ENCODE results near the gene CCDC178. TPM values are rescaled to one million over a fixed set of nuclear protein-coding genes. Genes with fewer than 3 reads are reported as not detected.

Gene CCDC178
- total RNA-seq, 1 donor from 2014 or later: 0.27 TPM

- Histone ChIP-seq H3K27me3 (ENCODE audit: low read depth) (no peaks in the 10 kb centered on the region), H3K4me3 (no peak overlapping the region), H3K9me3 (replicated peaks) (no peaks in the 10 kb centered on the region), H3K27ac (replicated peaks) (no peak overlapping the region), H3K36me3 (no peaks in the 10 kb centered on the region), H3K4me1 (no peaks in the 10 kb centered on the region)
- no peak for DNase-seq
- no peak for TF ChIP-seq CTCF (IDR thresholded peaks at IDR 0.05; ENCODE audit: borderline replicate concordance)
- intact Hi-C loops (cut with micrococcal nuclease): no loop called here
Observed at GRCh38 chr18:32906506-32907310, 533.8 kb downstream of the CCDC178 start.

DNA sequence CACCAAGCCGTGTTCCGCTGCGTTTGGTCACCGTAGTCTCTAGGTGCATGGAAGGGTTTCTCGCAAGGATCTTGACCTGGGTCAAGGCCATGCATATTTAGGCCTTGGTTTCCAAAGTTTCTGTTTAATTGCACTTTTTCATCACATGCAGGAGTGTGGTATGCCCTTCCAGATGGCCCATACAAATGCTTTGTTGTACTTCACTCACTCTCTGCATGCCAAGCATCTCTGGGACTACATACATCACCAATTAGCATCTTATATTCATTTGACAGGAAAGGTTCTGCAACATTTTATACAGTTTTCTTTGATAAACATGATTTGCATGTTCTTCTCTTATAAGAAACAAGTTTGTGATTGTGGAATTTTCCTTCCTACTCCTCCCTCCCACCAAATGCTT lies 534.9 kb downstream of the CCDC178 start:
- Histone ChIP-seq H3K4me1 (no peaks in the 10 kb centered on the region), H3K27me3 (ENCODE audit: low read depth) (no peaks in the 10 kb centered on the region), H3K36me3 (no peaks in the 10 kb centered on the region), H3K9me3 (replicated peaks) (no peaks in the 10 kb centered on the region), H3K4me3 (no peak overlapping the region), H3K27ac (replicated peaks) (no peak overlapping the region)
- no peak for TF ChIP-seq CTCF (IDR thresholded peaks at IDR 0.05; ENCODE audit: borderline replicate concordance)
- DNase-seq: no peak
- intact Hi-C loops (cut with micrococcal nuclease): no loop called here

DNA sequence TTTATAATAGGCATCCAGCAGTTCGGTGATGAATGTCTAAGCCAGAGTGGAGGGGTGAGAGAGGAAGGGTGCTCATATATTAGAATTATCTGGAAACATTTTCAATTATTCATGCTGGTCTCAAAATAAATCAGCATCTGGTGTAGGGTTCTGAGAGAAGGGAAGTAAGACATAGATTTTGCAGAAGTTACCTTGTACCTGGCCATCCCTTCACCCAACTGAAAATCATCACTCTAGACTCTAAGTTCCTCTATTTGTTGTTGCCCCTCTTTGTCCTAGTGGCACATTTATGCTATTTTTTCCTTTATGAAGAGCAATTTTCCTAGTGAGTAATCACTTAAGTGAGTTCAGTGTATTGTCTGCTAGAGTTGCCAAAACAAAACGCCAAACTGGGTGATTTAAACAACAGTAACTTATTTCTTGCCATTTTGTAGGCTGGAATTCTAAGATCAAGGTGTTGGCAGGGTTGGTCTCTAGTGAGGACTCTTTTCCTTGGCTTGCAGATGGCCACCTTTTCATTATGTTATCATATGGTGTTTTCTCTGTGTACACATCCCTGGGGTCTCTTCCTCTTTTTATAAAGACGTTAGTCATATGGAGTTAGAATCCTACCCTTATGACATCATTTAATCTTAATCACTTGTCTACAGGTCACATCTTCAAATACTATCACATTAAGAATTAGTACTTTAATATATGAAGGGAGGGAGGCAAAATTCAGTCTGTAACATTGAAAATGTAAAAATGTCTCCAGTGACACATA lies 537.8 kb downstream of the CCDC178 start:
- no peaks in the 10 kb centered on the region for H3K27me3 ChIP-seq (ENCODE audit: low read depth)
- peaks cover 4% of the 10 kb centered on the region for H3K9me3 ChIP-seq (replicated peaks)
- no peak overlapping the region for H3K27ac ChIP-seq (replicated peaks)
- H3K36me3 ChIP-seq: no peaks in the 10 kb centered on the region
- intact Hi-C loops (cut with micrococcal nuclease): no loop called here
- TF ChIP-seq CTCF (IDR thresholded peaks at IDR 0.05; ENCODE audit: borderline replicate concordance): no peak
- H3K4me1 ChIP-seq: no peaks in the 10 kb centered on the region
- no peak overlapping the region for H3K4me3 ChIP-seq
- DNase-seq: no peak

- Histone ChIP-seq H3K27me3 (ENCODE audit: low read depth) (no peaks in the 10 kb centered on the region), H3K9me3 (replicated peaks) (peaks cover 24% of the 10 kb centered on the region), H3K36me3 (no peaks in the 10 kb centered on the region), H3K27ac (replicated peaks) (no peak overlapping the region), H3K4me1 (no peaks in the 10 kb centered on the region), H3K4me3 (no peak overlapping the region)
- no peak for TF ChIP-seq CTCF (IDR thresholded peaks at IDR 0.05; ENCODE audit: borderline replicate concordance)
- intact Hi-C loops (cut with micrococcal nuclease): no loop called here
- no peak for DNase-seq
Observed at GRCh38 chr18:32899819-32900218, 540.7 kb downstream of the CCDC178 start.

DNA sequence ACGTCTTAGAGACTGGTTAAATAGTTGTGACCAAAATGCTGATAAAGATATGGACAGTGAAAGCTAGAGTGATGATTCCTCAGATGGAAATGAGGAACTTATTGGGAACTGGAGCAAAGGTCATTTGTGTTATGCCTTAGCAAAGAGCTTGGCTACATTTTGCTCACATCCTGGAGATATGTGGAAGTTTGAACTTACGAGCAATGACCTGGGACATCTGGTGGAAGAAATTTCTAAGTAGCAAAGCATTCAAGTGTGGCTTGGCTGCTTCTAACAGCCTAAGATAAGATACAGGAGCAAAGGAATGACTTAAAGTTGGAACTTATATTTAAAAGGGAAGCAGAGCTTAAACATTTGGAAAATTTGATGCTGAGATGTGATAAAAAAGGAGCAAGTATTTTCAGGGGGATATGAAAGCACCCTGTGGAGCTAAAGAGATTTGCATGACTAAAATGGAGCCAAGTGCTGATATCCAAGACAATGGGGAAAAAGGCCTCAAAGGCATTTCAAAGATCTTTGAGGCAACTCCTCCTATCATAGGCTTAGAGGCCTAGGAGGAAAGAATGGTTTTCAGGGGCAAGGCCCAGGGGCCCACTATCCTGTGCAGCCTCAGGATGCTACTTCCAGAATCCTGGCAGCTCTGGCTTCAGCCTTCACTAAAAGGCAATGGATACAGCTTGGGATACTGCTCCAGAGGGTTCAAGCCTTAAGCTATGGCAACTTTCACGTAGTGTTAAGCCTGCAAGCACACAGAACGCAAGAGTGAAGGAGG lies 543.6 kb downstream of the CCDC178 start:
- intact Hi-C loops (cut with micrococcal nuclease): no loop called here
- no peak for DNase-seq
- TF ChIP-seq CTCF (IDR thresholded peaks at IDR 0.05; ENCODE audit: borderline replicate concordance): no peak
- Histone ChIP-seq H3K4me3 (no peak overlapping the region), H3K4me1 (no peaks in the 10 kb centered on the region), H3K27me3 (ENCODE audit: low read depth) (no peaks in the 10 kb centered on the region), H3K9me3 (replicated peaks) (peaks cover 24% of the 10 kb centered on the region), H3K36me3 (no peaks in the 10 kb centered on the region), H3K27ac (replicated peaks) (no peak overlapping the region)
